ENCODE measurements around the gene MVB12B. TPM values are rescaled to one million over a fixed set of nuclear protein-coding genes. Genes with fewer than 3 reads are reported as not detected.

MVB12B gene
- polyA plus RNA-seq, 1 donor from 2014 or later = 39.5 TPM

- H3K9me3 ChIP-seq (ENCODE audit: low read length) = no peaks in the 10 kb centered on the region
- no peaks in the 10 kb centered on the region for H3K9me2 ChIP-seq (ENCODE audit: insufficient read depth, low read length)
- no peak overlapping the region for H3K4me3 ChIP-seq (ENCODE audit: low read length)
- H3K4me2 ChIP-seq (ENCODE audit: low read length) = no peak overlapping the region
- no peak overlapping the region for H2AFZ ChIP-seq (ENCODE audit: low read depth, low read length)
- H3K79me2 ChIP-seq (replicated peaks; ENCODE audit: insufficient read depth, low read length) = no peaks in the 10 kb centered on the region
- peaks cover 4% of the 10 kb centered on the region for H4K20me1 ChIP-seq (ENCODE audit: insufficient read depth)
- peaks cover 14% of the 10 kb centered on the region for H3K27me3 ChIP-seq (ENCODE audit: insufficient read depth, low read depth, low read length)
- no peak overlapping the region for H3K9ac ChIP-seq (ENCODE audit: low read length)
- TF ChIP-seq SMC3 (conservative IDR thresholded peaks at IDR 0.05; ENCODE audit: poor library complexity) (no peak), REST (IDR thresholded peaks at IDR 0.05; ENCODE audit: borderline replicate concordance) (no peak), RAD21 (conservative IDR thresholded peaks at IDR 0.05) (no peak), EZH2 (IDR thresholded peaks at IDR 0.05; ENCODE audit: borderline replicate concordance, insufficient read depth, low read length, poor library complexity, severe bottlenecking) (no peak), MXI1 (conservative IDR thresholded peaks at IDR 0.05; ENCODE audit: poor library complexity, severe bottlenecking) (no peak), TAF1 (IDR thresholded peaks at IDR 0.05; ENCODE audit: low read depth) (no peak), EP300 (conservative IDR thresholded peaks at IDR 0.05; ENCODE audit: poor library complexity, severe bottlenecking) (no peak), POLR2AphosphoS5 (IDR thresholded peaks at IDR 0.05) (no peak)
- no peak overlapping the region for H3K27ac ChIP-seq (ENCODE audit: low read length)
- H3F3A ChIP-seq (ENCODE audit: insufficient read depth, low read length, poor library complexity, severe bottlenecking) = no peaks in the 10 kb centered on the region
- H3K36me3 ChIP-seq (ENCODE audit: insufficient read depth, low read length) = no peaks in the 10 kb centered on the region
Observed at GRCh38 chr9:126496781-126497659, 170.4 kb downstream of the MVB12B start.

GRCh38 chr9:126497660-126498275 is 171.1 kb downstream of the MVB12B start:
- Histone ChIP-seq H3K36me3 (ENCODE audit: insufficient read depth, low read length) (no peaks in the 10 kb centered on the region), H3K9ac (ENCODE audit: low read length) (no peak overlapping the region), H3K9me2 (ENCODE audit: insufficient read depth, low read length) (no peaks in the 10 kb centered on the region), H2AFZ (ENCODE audit: low read depth, low read length) (no peak overlapping the region), H3K9me3 (ENCODE audit: low read length) (no peaks in the 10 kb centered on the region), H3F3A (ENCODE audit: insufficient read depth, low read length, poor library complexity, severe bottlenecking) (no peaks in the 10 kb centered on the region), H3K79me2 (replicated peaks; ENCODE audit: insufficient read depth, low read length) (no peaks in the 10 kb centered on the region), H4K20me1 (ENCODE audit: insufficient read depth) (peaks cover 4% of the 10 kb centered on the region), H3K4me2 (ENCODE audit: low read length) (no peak overlapping the region), H3K27me3 (ENCODE audit: insufficient read depth, low read depth, low read length) (peaks cover 14% of the 10 kb centered on the region), H3K27ac (ENCODE audit: low read length) (no peak overlapping the region), H3K4me3 (ENCODE audit: low read length) (no peak overlapping the region)
- TF ChIP-seq REST (IDR thresholded peaks at IDR 0.05; ENCODE audit: borderline replicate concordance) (no peak), SMC3 (conservative IDR thresholded peaks at IDR 0.05; ENCODE audit: poor library complexity) (no peak), TAF1 (IDR thresholded peaks at IDR 0.05; ENCODE audit: low read depth) (no peak), RAD21 (conservative IDR thresholded peaks at IDR 0.05) (no peak), EP300 (conservative IDR thresholded peaks at IDR 0.05; ENCODE audit: poor library complexity, severe bottlenecking) (no peak), CTCF (IDR thresholded peaks at IDR 0.05; ENCODE audit: poor library complexity, severe bottlenecking) (no peak), EZH2 (IDR thresholded peaks at IDR 0.05; ENCODE audit: borderline replicate concordance, insufficient read depth, low read length, poor library complexity, severe bottlenecking) (no peak), POLR2AphosphoS5 (IDR thresholded peaks at IDR 0.05) (no peak), MXI1 (conservative IDR thresholded peaks at IDR 0.05; ENCODE audit: poor library complexity, severe bottlenecking) (no peak)
